Adrenal gland (tissue), 12 donors: ENCODE results near the gene TIAL1. TPM values are rescaled to one million over a fixed set of nuclear protein-coding genes. Genes with fewer than 3 reads are reported as not detected.

Experiments used
- DNase-seq, 7 donors: peaks; one replicate each; pipeline ENCODE4 v3.0.0-alpha.2; 2019 to 2020
- H3K27ac ChIP-seq, 5 donors: fragments of 200-600 bp; sonication (generic) in 4 of 5; 1 replicate in 3 of 5; 2 replicates in 2 of 5; pipeline versions ENCODE4 v1.5.1 to v1.8.0; 2016 to 2020; ENCODE audit warnings: mild to moderate bottlenecking in 1 of 5
- H3K27me3 ChIP-seq: fragments of 200-600 bp; 2 replicates; pipeline ENCODE4 v1.8.0; 2021
- H3K36me3 ChIP-seq, 2 donors: fragments of 200-600 bp; replicated peaks in 1 of 2; 1 replicate in 1 of 2; 2 replicates in 1 of 2; pipeline versions ENCODE4 v1.5.1 to v1.8.0; 2018 to 2022
- H3K4me1 ChIP-seq, 2 donors: fragments of 200-600 bp; replicated peaks in 1 of 2; 1 replicate in 1 of 2; 2 replicates in 1 of 2; pipeline versions ENCODE4 v1.5.1 to v1.8.0; 2018 to 2021
- H3K4me3 ChIP-seq, 4 donors: fragments of 200-600 bp; sonication (generic) in 3 of 4; one replicate each; pipeline ENCODE4 v1.5.1; 2016 to 2018
- H3K9me3 ChIP-seq, 3 donors: fragments of 200-600 bp; sonication (generic) in 1 of 3; replicated peaks in 1 of 3; 1 replicate in 2 of 3; 2 replicates in 1 of 3; pipeline versions ENCODE4 v1.5.1 to v1.8.0; 2016 to 2021
- CTCF ChIP-seq, 6 experiments: fragments of 450-650 bp in 4 of 6; fragments of 200-600 bp in 2 of 6; sonication (generic) in 1 of 6; IDR thresholded peaks; 1 replicate in 5 of 6; 2 replicates in 1 of 6; pipeline versions ENCODE4 v1.5.1 to v1.8.0; 2016 to 2021; ENCODE audit warnings: antibody characterized with exemption in 6 of 6, mild to moderate bottlenecking in 2 of 6, moderate library complexity in 1 of 6
- POLR2A ChIP-seq, 2 donors: fragments of 450-650 bp; IDR thresholded peaks; one replicate each; pipeline ENCODE4 v1.6.1; 2017; ENCODE audit warnings: antibody characterized with exemption in 2 of 2, mild to moderate bottlenecking in 2 of 2, moderate library complexity in 1 of 2
- WGBS, 4 donors: extraction: QIAGEN DNeasy Blood & Tissue Kit in 2 of 4; methylation state at CpG; one replicate each; pipeline versions ENCODE4 v1.1.5 to v1.1.7; 2013 to 2017; 5-methylcytosine and 5-hydroxymethylcytosine counted together
- intact Hi-C, 2 donors: fragments of 100-400 bp; cut with DNase I; formaldehyde crosslinking; loops; one replicate each; pipeline versions ENCODE4 v1.14.1 to v1.15.0; 2022 to 2023
- polyA plus RNA-seq, 3 donors: library from polyadenylated mRNA; stranded (reverse); fragments of 200-250 nt in 2 of 3; fragments of 350-450 nt in 1 of 3; fragmentation: Illumina TruSeq in 1 of 3; extraction: RNeasy Lipid Tissue Mini Kit (QIAGEN cat#74804) in 1 of 3; gene quantifications; one replicate each; pipeline ENCODE4 v1.2.3, GENCODE V29; 2013 to 2014
- total RNA-seq, 9 donors: library from RNA; depleted of rRNA in 4 of 9; stranded (reverse); fragments of >200 nt in 4 of 9; fragments of 120-200 nt in 1 of 9; fragmentation: NEBNext Ultra II Directional in 1 of 9; extraction: Animal tissue kit (Norgen Biotek cat#: 25700) in 1 of 9; gene quantifications; one replicate each; pipeline versions ENCODE4 v1.1.0 to v1.2.4, GENCODE V29; 2013 to 2023
- donor health status: healthy with polysubstance abuse.
- donor health status: Bipolar disorder and iron deficiency.
- donor health status: DM: yes; HTN: yes; CAD: no.
- donor health status: DM: no; HTN: no; CAD: no.
- donor health status: DM: no; HTN: no; CAD: no.
- donor health status: DM: yes; HTN: yes; CAD: no.

TIAL1 gene
- total and polyA plus RNA-seq, 12 donors: 30.7 to 99.8 (median 61.6) TPM

- Histone ChIP-seq H3K9me3 (no peaks in the 10 kb centered on the region), H3K36me3 (no peaks in the 10 kb centered on the region), H3K27ac (no peak overlapping the region), H3K4me3 (no peak overlapping the region), H3K27me3 (peaks cover 7% of the 10 kb centered on the region), H3K4me1 (peaks cover 8 to 10% of the 10 kb centered on the region in 2 donors)
- intact Hi-C loops: no loop called here
- TF ChIP-seq CTCF (IDR thresholded peaks at IDR 0.05) (no peak), POLR2A (IDR thresholded peaks at IDR 0.05) (no peak)
- DNase-seq: no peak
- 49 to 58% (median 57%) methylated on average over 4 of the region's 4 CpGs for WGBS, 4 donors
Measured at GRCh38 chr10:119545310-119545709, 51.5 kb downstream of the TIAL1 start.

DNA sequence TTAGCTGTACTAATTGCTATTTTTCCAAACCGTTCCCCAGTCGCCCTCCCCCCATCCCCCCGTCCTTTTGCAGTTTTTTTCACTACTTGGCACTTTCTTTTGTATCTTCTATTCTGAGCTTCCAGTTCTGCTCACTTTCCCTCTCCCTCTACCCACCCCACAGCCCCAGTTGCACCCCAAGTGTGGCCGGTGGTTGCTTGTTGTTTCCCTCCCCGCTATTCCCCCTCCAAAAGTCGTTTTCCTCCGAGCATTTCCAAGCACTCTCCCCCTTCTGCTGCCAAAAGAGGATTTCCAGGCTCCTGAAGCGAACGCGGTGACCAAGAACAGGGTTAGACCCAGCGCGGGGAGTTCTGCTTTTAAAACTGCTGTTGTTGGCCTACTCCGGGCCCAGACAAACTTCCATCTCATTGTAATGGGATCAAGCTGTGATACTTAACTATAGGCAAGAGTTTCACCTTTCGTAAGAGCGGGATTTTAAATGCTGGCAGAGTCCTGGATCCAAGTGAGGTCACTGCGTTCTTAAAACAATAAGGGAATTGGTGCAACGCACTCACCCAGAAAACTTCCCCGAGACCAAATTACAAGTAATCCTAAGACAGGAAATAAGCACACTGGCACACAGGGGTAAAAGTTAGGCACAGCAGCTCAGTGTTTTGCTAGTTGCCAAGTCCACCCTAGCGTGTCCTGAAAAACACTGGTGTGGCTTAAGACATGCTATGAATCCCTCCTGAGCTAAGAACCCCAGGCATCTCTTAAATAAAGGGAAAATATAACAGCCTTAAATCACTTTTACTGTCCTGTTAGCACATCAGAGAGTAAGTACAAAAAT is 52.7 kb downstream of the TIAL1 start:
- no peak for DNase-seq
- no peaks in the 10 kb centered on the region for H3K9me3 ChIP-seq
- intact Hi-C loops: no loop called here

GRCh38 chr10:119542988-119543813 is 53.6 kb downstream of the TIAL1 start:
- intact Hi-C loops: no loop called here
- no peaks in the 10 kb centered on the region for H3K36me3 ChIP-seq
- peak in 5 of 7 donors; percentile 20 to 35 (median 30) for DNase-seq
- TF ChIP-seq CTCF (IDR thresholded peaks at IDR 0.05) (peak in 2 of 6 experiments; percentile 10 to 22), POLR2A (IDR thresholded peaks at IDR 0.05) (no peak)
- H3K4me3 ChIP-seq: peak overlapping the region in 2 of 4 donors; percentile 20 to 74
- H3K27ac ChIP-seq: peak overlapping the region in 2 of 5 donors; percentile 4 to 73
- H3K9me3 ChIP-seq: no peaks in the 10 kb centered on the region
- WGBS, 4 donors: 1 to 3% (median 1%) methylated on average over 19 to 78 of the region's 78 CpGs
- H3K27me3 ChIP-seq: peaks cover 7% of the 10 kb centered on the region
- H3K4me1 ChIP-seq: peaks cover 8 to 10% of the 10 kb centered on the region in 2 donors

More for the DNA sequence above, 52.7 kb downstream of the TIAL1 start:
- Histone ChIP-seq H3K4me1 (peaks cover 8 to 10% of the 10 kb centered on the region in 2 donors), H3K27ac (no peak overlapping the region), H3K36me3 (no peaks in the 10 kb centered on the region), H3K4me3 (peak overlapping the region in 1 of 4 donors; percentile 74), H3K27me3 (peaks cover 7% of the 10 kb centered on the region)
- 49 to 60% (median 56%) methylated on average over 19 of the region's 19 CpGs for whole genome bisulfite sequencing, 4 donors
- TF ChIP-seq POLR2A (IDR thresholded peaks at IDR 0.05): no peak
- no peak for TF ChIP-seq CTCF (IDR thresholded peaks at IDR 0.05)

DNA sequence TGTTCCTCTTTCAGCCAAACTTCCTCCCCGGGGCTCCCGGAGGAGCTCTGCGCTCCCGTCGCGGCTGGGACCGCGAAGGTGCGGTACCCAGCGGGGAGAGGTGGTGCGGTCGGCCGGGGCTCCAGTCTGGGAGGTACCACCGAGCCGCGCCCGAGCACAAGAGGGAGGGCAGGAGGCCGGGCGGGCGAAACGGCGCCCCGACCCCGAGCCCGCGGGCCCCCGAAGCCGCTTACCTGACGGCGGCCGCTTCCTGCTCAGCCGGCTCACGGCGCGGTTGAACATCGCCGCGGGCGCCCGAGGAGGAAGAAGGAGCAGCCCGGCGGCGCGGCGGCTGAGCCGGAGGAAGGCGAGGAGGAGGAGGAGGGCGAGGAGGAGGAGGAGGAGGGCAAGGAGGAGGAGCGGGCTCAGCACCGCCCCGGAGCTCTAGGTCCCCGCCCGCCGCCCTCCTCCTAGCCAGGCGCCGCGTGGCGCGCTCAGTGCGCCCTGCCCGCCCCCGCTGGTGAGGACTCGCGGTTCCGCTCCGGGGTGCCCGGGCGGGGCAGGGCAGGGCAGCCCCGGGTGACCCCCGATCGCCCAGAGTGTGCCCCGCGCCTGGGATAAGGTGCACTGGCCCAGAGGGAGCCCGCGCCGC is 54.3 kb downstream of the TIAL1 start, which contains the start of gene RGS10:
RGS10 (minus strand) TSS at position 363 of the 631 bp plus-strand sequence; CDS start at position 282, 81 bp downstream.
- Histone ChIP-seq H3K4me3 (peak within 1 kb of the TSS in 2 of 4 donors; percentile 20 to 74), H3K4me1 (peaks cover 8 to 10% of the 10 kb centered on the region in 2 donors), H3K27me3 (peaks cover 7% of the 10 kb centered on the region), H3K36me3 (no peaks in the 10 kb centered on the region), H3K9me3 (no peaks in the 10 kb centered on the region), H3K27ac (peak within 1 kb of the TSS in 3 of 5 donors; percentile 4 to 73 (median 63))
- 0 to 3% (median 1%) methylated on average over 9 to 74 of the region's 76 CpGs for WGBS, 4 donors
- DNase-seq: peak; percentile 42 to 72 (median 62)
- intact Hi-C loops: no loop called here
- TF ChIP-seq POLR2A (IDR thresholded peaks at IDR 0.05) (no peak), CTCF (IDR thresholded peaks at IDR 0.05) (no peak)
